CD4-positive, alpha-beta T cell treated with Interleukin-15 for 4 hours (primary cell): ENCODE results near the gene SRSF7.

Experiments
- DNase-seq: peaks from one replicate; pipeline ENCODE4 v3.0.0-alpha.2; 2020; ENCODE audit warnings: low spot score

Gene SRSF7

DNA sequence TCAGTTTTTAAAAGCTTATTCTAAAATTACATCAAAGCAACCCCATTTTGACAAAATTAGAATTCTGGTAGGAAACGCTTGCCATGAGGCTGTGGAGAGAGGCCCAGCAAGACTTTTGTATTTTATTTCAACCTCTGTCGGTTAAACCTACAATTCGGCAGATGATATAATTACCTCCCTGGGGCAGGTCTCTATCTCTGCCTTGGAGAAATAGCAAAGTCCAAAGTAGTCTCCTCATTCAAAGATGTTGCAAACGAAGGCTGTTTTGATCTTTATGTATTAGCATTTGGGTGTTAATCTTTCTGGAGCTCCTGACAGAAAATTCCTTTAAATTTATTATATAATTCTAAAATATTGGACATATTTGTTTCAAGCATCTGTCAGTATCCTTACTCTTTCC is 49.6 kb downstream of the SRSF7 start:
- no peak for DNase-seq

- no peak for DNase-seq
Measured at GRCh38 chr2:38700881-38701458, 50.2 kb downstream of the SRSF7 start.

GRCh38 chr2:38700113-38700785 is 50.9 kb downstream of the SRSF7 start:
- DNase-seq, result peak; percentile 44

GRCh38 chr2:38698467-38699003 is 52.6 kb downstream of the SRSF7 start:
- DNase-seq, result no peak

DNA sequence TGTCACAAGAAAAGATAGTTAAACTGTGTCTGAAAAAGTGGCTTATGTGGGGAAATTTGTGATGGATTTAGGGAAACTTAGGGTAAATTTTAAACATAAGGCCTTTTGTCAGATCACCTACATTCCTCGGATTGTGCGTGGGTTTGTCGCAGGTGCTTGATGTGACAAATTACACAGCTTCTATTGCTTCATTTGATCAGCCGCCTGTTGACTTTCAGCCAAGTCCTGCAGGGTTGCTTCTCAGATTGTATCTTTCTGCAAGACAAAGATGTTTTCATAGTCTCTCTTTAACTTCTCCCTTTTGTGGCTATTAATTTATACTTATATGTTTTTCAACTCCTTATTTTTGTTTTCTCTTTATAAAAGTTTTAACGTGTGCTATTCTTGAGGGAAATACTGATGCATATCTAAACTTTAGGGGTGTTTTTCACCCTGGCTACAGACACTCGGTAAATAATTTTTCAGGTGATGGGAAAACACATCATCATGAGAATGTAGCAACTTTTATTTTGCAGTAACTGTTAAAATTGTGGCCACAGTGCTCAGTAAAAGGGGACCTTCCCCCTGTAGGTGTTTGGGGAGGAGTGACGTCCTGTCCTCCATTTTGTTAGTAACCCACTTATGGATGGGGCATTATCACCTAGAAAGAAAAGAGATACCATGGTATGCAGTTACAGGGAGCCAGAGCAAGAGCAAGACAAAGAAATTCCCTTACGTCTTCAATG is 53.9 kb downstream of the SRSF7 start:
- peak; percentile 71 for DNase-seq
